HG03521 (cell line): ENCODE data around the gene TBCD.

Source experiments
- ATAC-seq: cut with Tn5 transposase; IDR thresholded peaks from one replicate; pipeline ENCODE4 v1.9.1; 2021; ENCODE audit warnings: mild to moderate bottlenecking, moderate library complexity; ENCODE audit not compliant: unreplicated experiment

The TBCD gene

GRCh38 chr17:82898976-82899514 is 147.2 kb downstream of the TBCD start:
- no peak for ATAC-seq

- no peak for ATAC-seq
These were observed 148.1 kb downstream of the TBCD start for GRCh38 chr17:82899941-82900340.

GRCh38 chr17:82900741-82901140 is 148.9 kb downstream of the TBCD start:
- no peak for ATAC-seq

GRCh38 chr17:82901356-82901755 is 149.5 kb downstream of the TBCD start:
- ATAC-seq, result no peak

- ATAC-seq, result no peak
These were observed 150.0 kb downstream of the TBCD start for GRCh38 chr17:82901856-82902255.

GRCh38 chr17:82902972-82903874 is 151.4 kb downstream of the TBCD start:
- ATAC-seq, result no peak

GRCh38 chr17:82905130-82905529 is 153.3 kb downstream of the TBCD start:
- ATAC-seq, result no peak

- no peak for ATAC-seq
These were observed 156.1 kb downstream of the TBCD start for GRCh38 chr17:82907797-82908542.

GRCh38 chr17:82908543-82909160 is 156.8 kb downstream of the TBCD start:
- ATAC-seq, result no peak

- no peak for ATAC-seq
These were observed 157.5 kb downstream of the TBCD start for GRCh38 chr17:82909322-82909904.

GRCh38 chr17:82910041-82910481 is 158.2 kb downstream of the TBCD start:
- ATAC-seq, result no peak

GRCh38 chr17:82910770-82911169 is 158.9 kb downstream of the TBCD start:
- ATAC-seq, result no peak

- no peak for ATAC-seq
These were observed 160.0 kb downstream of the TBCD start for GRCh38 chr17:82911822-82912221.

GRCh38 chr17:82912484-82913089 is 160.7 kb downstream of the TBCD start:
- ATAC-seq, result no peak

- ATAC-seq, result no peak
These were observed 161.6 kb downstream of the TBCD start for GRCh38 chr17:82913304-82914043.

- ATAC-seq, result no peak
These were observed 162.5 kb downstream of the TBCD start for GRCh38 chr17:82914375-82914774.

- ATAC-seq, result no peak
These were observed 163.3 kb downstream of the TBCD start for GRCh38 chr17:82915010-82915756.

- ATAC-seq, result no peak
These were observed 163.8 kb downstream of the TBCD start for GRCh38 chr17:82915757-82916027.

GRCh38 chr17:82917699-82918345 is 166.0 kb downstream of the TBCD start:
- no peak for ATAC-seq
